Dermis microvascular lymphatic vessel endothelial cell (primary cell): Measurements from ENCODE around the gene SLC66A1. TPM values are rescaled to one million over a fixed set of nuclear protein-coding genes. Genes with fewer than 3 reads are reported as not detected.

Experiments
- DNase-seq, 2 donors: peaks; one replicate each; pipeline versions ENCODE4 v3.0.0 to v3.0.0-alpha.2; 2010; ENCODE audit warnings: low read depth in 2 of 2
- total RNA-seq: library from RNA; depleted of rRNA; stranded (reverse); fragments of >200 nt; gene quantifications from 2 replicates; pipeline ENCODE4 v1.2.1, GENCODE V29; 2014

SLC66A1 gene
- total RNA-seq, 1 donor from 2014 or later, result 10.9 TPM

GRCh38 chr1:19376428-19377372 lies 64.6 kb downstream of the SLC66A1 start:
- no peak for DNase-seq

- peak in 1 of 2 donors; percentile 26 for DNase-seq
These were observed 65.9 kb downstream of the SLC66A1 start for GRCh38 chr1:19377812-19378718.

Other genes starting within 250 kb of the SLC66A1 start
- 74.1 and 99.1 TPM in 2 replicates for gene UBR4, start 102.1 kb upstream of the SLC66A1 start, total RNA-seq
- gene EMC1, start 60.8 kb upstream of the SLC66A1 start, total RNA-seq, result 38.1 and 41.6 TPM in 2 replicates
- 19.4 and 19.7 TPM in 2 replicates for gene MRTO4, start 60.5 kb upstream of the SLC66A1 start, total RNA-seq
- gene AKR7A3, start 23.6 kb upstream of the SLC66A1 start, total RNA-seq, result 0.13 and 0.25 TPM in 2 replicates
- gene AKR7A2, start 182 bp upstream of the SLC66A1 start, total RNA-seq, result 49.7 and 67.5 TPM in 2 replicates
- gene CAPZB, start 173.2 kb downstream of the SLC66A1 start, total RNA-seq, result 119 and 202 TPM in 2 replicates